ENCODE measurements around the gene AKT1. TPM values are rescaled to one million over a fixed set of nuclear protein-coding genes. Genes with fewer than 3 reads are reported as not detected.

The AKT1 gene
- total RNA-seq, 4 donors from 2014 or later: 51.9 to 91.0 (median 88.7) TPM

- WGBS, 2 donors: 29 to 32% methylated on average over 10 to 12 of the region's 25 CpGs
- peak; percentile 89 to 98 for DNase-seq (ENCODE audit: low spot score in 2 of 2)
Measured at GRCh38 chr14:104768437-104769323, 26.9 kb downstream of the AKT1 start.

GRCh38 chr14:104767634-104767918 lies 28.0 kb downstream of the AKT1 start:
- TF ChIP-seq CTCF (IDR thresholded peaks at IDR 0.05) (no peak), POLR2A (IDR thresholded peaks at IDR 0.05) (no peak)
- no peak overlapping the region for H3K4me3 ChIP-seq (ENCODE audit: low read depth, poor library complexity, severe bottlenecking)
- 83 to 90% methylated on average over 5 of the region's 5 CpGs for WGBS, 2 donors
- intact Hi-C loops (cut with DNase I; ENCODE audit: low total_unique reads): no loop called here
- no peak for DNase-seq (ENCODE audit: low spot score in 2 of 2)

More at GRCh38 chr14:104768437-104769323, 26.9 kb downstream of the AKT1 start:
- intact Hi-C loops (cut with DNase I; ENCODE audit: low total_unique reads): no loop called here
- no peak overlapping the region for H3K4me3 ChIP-seq (ENCODE audit: low read depth, poor library complexity, severe bottlenecking)
- TF ChIP-seq CTCF (IDR thresholded peaks at IDR 0.05) (peak in 1 of 3 donors; percentile 33), POLR2A (IDR thresholded peaks at IDR 0.05) (no peak)

DNA sequence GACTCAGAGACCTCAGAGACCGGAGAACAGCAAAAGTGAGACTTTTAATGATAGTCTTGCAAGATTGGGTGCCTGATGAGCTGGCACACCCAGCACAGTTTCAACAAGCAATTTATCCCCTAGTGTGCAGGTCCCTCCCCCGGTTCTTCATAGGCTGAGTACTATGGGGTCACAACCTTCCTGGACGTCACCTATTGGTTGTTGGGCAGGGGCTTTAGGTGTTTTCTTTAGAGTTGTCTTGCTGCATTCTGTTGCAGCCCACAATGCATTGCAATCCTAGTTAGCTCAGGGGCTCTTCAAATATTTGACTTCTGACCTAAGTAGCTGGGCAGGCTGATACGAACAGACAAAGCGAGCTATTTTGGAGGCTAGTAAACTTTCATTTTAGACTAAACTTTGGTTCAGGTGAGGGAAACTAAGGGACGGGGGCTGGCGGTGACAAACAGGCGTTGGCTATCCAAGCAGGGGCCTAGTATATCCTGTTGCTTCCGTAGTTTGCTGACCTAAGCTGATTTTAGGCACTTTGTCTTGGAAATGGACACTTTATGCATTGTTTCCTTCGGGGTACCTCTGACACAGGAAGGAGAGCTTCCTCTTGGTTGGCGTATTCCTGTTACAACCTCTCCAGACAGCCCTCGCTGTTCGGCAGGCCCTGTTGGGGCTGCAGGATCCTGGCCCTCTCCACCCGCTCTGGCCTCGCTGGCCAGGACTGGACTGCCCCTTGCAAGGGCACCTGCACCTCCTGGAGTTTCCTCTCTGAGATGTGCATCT lies 28.5 kb downstream of the AKT1 start:
- TF ChIP-seq POLR2A (IDR thresholded peaks at IDR 0.05) (no peak), CTCF (IDR thresholded peaks at IDR 0.05) (no peak)
- intact Hi-C loops (cut with DNase I; ENCODE audit: low total_unique reads): no loop called here
- no peak overlapping the region for H3K4me3 ChIP-seq (ENCODE audit: low read depth, poor library complexity, severe bottlenecking)
- DNase-seq (ENCODE audit: low spot score in 2 of 2): no peak
- WGBS, 2 donors: 89 to 91% methylated on average over 15 of the region's 15 CpGs

GRCh38 chr14:104766256-104766862 lies 29.2 kb downstream of the AKT1 start:
- no peak for DNase-seq (ENCODE audit: low spot score in 2 of 2)
- no peak overlapping the region for H3K4me3 ChIP-seq (ENCODE audit: low read depth, poor library complexity, severe bottlenecking)
- 90 to 96% methylated on average over 4 of the region's 4 CpGs for WGBS, 2 donors
- TF ChIP-seq CTCF (IDR thresholded peaks at IDR 0.05) (no peak), POLR2A (IDR thresholded peaks at IDR 0.05) (no peak)
- intact Hi-C loops (cut with DNase I; ENCODE audit: low total_unique reads): no loop called here

DNA sequence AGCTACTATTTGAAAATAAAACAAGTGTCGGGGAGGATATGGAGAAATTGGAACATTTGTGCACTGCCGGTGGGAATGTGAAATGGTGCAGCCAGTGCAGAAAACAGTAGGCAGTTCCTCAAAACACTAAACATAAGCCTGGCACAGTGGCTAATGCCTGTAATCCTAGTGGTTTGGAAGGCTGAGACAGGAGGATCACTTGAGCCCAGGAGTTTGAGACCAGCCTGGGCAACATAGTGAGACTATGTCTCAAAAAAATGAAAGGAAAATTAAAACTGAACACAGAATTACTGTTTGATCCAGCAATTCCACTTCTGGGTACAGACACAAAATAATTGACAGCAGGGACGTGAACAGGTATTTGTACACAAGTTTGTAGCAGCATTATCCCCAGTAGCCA lies 30.0 kb downstream of the AKT1 start:
- DNase-seq (ENCODE audit: low spot score in 2 of 2): no peak
- no peak overlapping the region for H3K4me3 ChIP-seq (ENCODE audit: low read depth, poor library complexity, severe bottlenecking)
- 89 to 91% methylated on average over 3 of the region's 3 CpGs for WGBS, 2 donors
- TF ChIP-seq POLR2A (IDR thresholded peaks at IDR 0.05): no peak
- TF ChIP-seq CTCF (IDR thresholded peaks at IDR 0.05): no peak
- intact Hi-C loops (cut with DNase I; ENCODE audit: low total_unique reads): no loop called here
